ENCODE data around the gene CISTR.
"Not testable (repeated sequence)": the region's sequence is repeated elsewhere in the genome, so short reads cannot be mapped to it uniquely, and the experiment has no call there.

CISTR gene

DNA sequence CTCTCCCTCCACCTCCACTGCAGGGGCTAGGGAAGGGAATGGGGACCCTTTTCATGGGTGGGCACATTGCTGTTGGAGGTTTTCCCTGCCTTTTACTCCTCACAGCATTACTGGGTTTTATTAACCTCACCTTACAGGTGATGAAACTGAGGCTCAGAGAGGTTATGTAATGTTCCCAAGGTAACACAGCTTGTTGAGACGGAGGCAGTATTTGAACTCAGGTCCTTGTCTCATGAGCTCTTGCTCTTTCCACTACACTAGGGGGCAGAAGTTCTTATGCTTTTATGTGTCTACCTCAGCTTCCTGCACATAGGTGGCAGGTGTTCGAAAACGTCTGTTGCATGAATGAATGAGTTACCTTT lies 11.7 kb downstream of the CISTR start:
- no peak for DNase-seq

DNA sequence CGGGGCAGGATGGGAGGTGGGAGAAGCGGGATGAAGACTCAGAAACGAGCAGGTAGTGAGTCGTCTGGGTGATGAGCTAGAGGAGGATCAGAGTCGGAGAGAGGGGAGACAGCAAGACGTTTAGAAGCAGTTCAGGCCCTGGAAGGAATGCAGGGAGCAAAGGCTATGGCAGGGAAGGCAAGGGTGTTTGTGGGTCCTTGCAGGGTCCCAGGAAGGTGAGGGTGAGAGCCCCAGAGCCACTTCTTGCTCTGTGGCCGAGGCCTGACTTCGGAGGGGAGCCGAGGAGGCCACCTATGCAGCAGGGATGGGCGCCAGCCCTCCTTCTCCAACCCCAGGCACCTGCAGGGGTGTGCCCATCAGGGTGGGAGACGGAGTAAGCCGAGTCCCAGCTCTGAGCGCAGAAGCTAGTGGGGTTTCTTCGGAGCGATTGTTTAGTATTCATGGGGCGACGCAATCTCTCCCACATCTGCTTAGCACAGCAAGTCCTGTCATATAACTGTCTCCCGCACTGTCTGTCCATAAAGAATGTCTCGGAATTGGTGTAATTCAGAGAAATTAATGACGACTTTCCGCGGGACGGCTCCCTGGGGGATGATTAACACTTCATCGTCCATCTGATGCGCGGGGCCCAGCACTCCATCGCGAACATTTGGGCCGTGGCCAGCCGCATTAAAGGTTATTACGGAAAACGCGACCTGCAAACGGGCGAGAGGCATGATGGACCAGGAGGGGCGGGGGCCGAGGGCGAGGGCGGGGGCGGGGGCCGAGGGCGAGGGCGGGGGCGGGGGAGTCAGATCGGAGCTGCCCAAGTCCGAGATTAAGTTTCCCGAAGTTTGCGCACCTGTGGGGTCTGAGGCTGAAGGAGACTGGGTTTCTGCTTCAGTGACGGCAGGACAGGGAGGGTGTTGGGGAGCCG lies 12.3 kb downstream of the CISTR start:
- peak; percentile 28 for DNase-seq

GRCh38 chr12:53738406-53739213 lies 13.2 kb downstream of the CISTR start:
- DNase-seq, result no peak

DNA sequence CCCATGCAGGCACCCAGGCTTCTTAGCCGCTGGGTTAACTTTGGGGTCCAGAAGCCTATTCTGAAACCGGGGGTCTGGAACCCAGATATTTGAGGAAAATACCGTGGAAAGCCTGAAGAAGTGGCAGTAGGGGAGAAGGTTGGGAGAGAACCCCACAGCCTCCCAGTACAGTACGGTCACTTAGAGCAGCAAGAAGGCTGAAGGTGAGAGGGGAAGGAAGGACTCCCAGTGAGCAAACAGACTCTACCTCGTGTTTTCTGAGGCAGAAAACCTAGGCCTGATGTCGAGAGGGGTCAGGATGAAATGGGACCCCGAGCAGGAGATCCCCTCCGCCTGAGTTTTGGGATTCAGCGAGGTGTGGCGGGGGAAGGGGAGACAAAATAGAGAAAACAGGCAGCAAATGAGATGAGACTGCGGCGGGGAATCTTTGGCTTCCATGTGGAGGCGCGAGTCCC lies 13.8 kb downstream of the CISTR start:
- no peak for DNase-seq

GRCh38 chr12:53737093-53737808 lies 14.5 kb downstream of the CISTR start:
- no peak for DNase-seq

- DNase-seq, result no peak
Observed at GRCh38 chr12:53736592-53736991, 15.2 kb downstream of the CISTR start.

GRCh38 chr12:53735556-53735955 lies 16.2 kb downstream of the CISTR start:
- no peak for DNase-seq

- no peak for DNase-seq
Observed at GRCh38 chr12:53734425-53734824, 17.4 kb downstream of the CISTR start.

DNA sequence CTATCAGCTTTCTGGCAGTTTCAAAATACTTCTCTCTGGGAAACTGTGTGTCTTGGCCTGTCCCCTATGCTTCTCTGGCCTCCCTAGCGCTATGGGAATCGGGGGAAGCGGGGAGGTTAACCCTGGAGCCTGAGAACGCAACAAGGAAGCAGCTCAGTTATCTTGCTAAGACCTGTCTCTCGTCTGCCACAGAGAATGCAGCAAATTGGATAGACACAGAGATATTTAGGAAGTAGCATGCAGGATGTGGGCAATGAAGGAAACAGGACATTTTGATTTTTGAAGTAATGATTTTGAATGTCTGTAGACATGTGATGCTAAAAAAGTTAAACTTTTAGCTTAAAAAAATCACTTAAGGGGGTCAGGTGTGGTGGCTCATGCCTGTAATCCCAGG lies 18.0 kb downstream of the CISTR start:
- DNase-seq, result no peak

- no peak for DNase-seq
Observed at GRCh38 chr12:53733051-53733806, 18.6 kb downstream of the CISTR start.

DNA sequence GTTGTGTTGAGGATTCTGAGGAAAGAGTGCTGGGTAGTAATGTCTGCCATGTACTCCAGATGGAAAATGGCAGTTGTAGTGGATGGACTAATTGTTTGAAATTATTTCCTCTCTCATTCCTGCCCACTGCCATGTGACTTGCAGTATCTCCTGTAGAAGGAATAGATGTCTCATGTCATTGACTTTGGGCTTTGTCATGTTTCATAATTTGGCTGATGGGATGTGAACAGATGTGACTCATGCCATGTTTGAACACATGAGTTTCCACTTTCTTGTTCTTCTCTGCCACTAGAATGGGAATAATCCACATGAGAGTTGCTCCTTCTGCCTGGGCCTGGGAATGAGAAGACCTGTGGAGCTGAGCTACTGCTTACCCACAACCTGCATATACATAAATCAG lies 22.1 kb downstream of the CISTR start:
- no peak for DNase-seq

- DNase-seq, result no peak
Observed at GRCh38 chr12:53728206-53728605, 23.6 kb downstream of the CISTR start.

- peak; percentile 94 for DNase-seq
Observed at GRCh38 chr12:53727310-53728041, 24.3 kb downstream of the CISTR start, which contains the start of gene CALCOCO1. CALCOCO1 (minus strand) TSS chr12:53727452; CDS start chr12:53725242, 2,210 bp downstream.

DNA sequence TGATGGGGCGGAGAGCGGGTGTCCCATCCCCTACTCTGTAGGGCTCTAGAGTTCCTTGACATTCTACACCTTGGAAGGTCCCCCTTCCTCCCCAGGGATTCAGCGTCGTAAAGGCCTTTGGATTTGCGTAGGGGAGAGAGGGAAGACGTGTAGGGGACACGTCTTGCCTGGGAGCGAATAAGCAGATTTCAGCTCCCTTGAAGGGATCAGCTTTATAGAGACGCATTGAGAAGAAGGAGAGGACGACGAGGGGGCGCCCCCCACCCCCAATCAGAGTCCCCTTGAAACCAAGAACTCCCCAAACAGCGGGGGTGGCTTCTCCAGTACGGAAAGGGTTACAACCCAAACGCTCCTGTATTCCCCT lies 24.9 kb downstream of the CISTR start:
- no peak for DNase-seq

DNA sequence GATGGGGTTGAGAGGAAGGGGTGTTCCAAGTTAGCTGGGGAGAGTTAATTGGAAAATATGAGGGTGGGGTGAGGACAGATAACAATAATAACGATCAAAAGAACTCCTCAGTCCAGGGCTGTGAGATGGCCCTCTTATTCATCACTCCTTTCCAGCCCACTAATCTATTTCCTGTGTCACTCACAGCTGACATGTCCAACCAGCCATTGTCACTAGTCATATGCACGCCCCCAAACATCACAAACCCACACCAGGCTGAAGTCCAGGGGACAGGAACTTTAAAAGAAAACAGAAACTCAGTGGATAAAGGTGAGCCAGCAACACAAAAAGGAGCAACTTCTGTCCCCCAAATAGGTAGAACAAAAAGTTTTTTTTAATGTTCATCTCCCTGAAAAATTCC lies 25.4 kb downstream of the CISTR start:
- no peak for DNase-seq

GRCh38 chr12:53725824-53726223 lies 26.0 kb downstream of the CISTR start:
- DNase-seq, result no peak

DNA sequence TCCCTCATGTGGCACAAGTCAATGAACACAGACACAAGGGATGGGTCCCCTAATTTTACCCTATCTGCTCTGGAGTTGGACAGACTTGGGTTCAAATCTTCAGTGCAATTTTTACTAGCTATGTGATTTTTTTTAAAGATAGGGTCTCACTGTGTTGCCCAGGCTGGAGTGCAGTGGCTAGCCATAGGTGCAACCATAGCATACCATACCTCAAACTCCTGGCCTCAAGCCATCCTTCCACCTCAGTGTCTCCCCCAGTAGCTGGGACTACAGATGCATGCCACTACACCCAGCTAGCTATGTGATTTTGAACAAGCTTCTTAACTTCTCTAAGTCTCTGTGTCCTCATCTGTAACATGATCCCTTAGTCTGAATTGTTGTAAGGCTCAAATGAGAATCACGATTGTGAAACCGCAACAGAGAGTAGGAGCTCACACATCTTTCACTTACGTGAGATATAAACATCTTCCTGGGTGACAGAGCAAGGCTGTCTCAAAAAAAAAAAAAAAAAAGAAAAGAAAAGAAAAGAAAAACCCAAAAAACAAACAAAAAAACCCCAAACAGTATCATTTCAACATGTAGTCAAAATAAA lies 29.2 kb downstream of the CISTR start:
- DNase-seq, result no peak

- no peak for DNase-seq
Observed at GRCh38 chr12:53720946-53721345, 30.8 kb downstream of the CISTR start.

DNA sequence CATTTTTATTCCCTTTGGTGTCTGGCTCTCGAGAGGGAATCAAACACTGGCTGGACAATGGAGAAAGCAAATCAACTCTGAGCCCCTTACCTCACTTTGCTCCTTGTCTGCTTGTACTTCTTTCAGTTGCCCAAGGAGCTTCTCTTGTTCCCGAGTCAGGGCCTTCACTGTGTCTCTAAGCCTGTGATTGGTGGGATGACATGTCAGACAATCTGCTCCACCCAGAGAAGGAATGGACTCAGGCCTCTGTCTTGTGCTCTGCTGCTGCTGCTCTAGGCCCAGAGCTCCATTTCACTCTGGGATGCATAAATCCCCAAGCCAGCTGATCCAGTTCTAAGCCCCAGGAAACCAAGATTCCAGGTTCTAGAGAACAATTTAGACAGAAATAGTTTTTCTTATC lies 32.1 kb downstream of the CISTR start:
- DNase-seq, result no peak

- DNase-seq, result not testable (repeated sequence)
Observed at GRCh38 chr12:53718567-53718966, 33.2 kb downstream of the CISTR start.

- no peak for DNase-seq
Observed at GRCh38 chr12:53717319-53717718, 34.5 kb downstream of the CISTR start.

All from NCI-H1105 treated with DMSO at 0.1 percent for 48 hours (cell line).